ENCODE results near the gene MLYCD. TPM values are rescaled to one million over a fixed set of nuclear protein-coding genes. Genes with fewer than 3 reads are reported as not detected.
"Not testable (repeated sequence)": the region's sequence is repeated elsewhere in the genome, so short reads cannot be mapped to it uniquely, and the experiment has no call there.

Gene MLYCD
- polyA plus RNA-seq, 3 donors from 2014 or later = 0.64 to 4.5 (median 1.1) TPM

DNA sequence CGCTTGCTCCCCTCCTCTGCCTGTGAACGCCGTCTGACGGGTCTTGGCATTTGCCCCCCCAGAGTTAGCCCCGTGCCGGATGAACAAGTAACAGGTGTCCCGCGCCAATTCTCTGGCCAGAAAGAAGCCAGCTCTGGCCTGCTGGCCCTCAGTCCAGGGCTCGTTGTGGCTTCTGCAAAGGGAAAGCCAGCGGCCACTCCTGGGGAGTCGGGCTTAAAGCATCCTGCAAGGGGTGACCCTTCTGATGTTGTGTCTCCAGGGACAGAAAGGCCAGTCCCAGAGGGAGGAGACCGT is 35.7 kb downstream of the MLYCD start:
- no peak for DNase-seq
- no peak overlapping the region for H3K4me3 Mint-ChIP-seq
- no peaks in the 10 kb centered on the region for H3K36me3 Mint-ChIP-seq
- H3K9me3 Mint-ChIP-seq = no peaks in the 10 kb centered on the region
- no peak overlapping the region for H3K27ac Mint-ChIP-seq
- peaks cover 1 to 4% (median 2%) of the 10 kb centered on the region in 3 donors for H3K27me3 Mint-ChIP-seq (ENCODE audit: low read depth in 3 of 3)
- peaks cover 0 to 2% of the 10 kb centered on the region in 2 donors for H3K4me1 Mint-ChIP-seq

DNA sequence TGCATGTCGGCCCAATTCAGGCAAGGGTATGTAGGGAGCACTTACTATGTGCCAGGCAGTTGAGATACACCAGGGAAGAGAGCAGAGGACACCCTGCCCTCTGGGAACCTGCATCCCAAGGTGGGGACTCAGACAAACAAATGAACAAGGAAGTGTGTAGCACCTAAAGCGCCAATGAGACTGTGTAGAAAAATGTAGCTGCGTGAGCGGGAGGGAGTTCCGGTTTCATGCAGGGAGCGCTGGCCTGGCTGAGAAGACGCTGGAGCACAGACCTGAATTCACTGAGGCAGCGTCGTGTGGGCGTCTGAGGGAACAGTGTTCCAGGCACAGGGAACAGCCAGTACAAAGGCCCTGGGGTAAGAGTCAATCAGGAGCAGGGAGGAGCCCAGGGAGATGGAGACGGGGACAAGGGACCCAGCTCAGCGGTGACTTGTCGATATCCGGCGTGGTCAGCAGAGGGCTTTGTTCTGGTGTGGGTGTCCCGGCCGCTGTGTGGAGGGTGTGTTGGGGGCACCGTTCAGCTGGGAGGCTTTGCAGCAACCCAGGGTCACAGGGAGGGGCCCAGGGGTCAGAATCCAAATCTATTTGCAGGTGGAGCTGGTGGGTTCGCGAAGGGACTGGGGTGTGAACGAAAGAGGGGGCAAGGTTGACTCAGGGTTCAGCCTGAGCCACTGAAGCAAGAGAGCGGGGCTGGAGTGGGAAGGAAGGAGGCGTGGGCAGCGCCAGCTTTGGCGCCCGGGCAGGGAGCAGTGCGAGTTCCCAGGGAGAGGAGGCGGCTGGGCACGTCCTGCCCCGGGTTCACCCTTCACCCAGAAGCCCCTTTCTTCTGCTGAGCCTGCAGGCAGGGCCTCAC is 36.3 kb downstream of the MLYCD start:
- Mint-ChIP-seq H3K27me3 (ENCODE audit: low read depth in 3 of 3) (peaks cover 1 to 5% (median 2%) of the 10 kb centered on the region in 3 donors), H3K4me1 (no peaks in the 10 kb centered on the region), H3K9me3 (no peaks in the 10 kb centered on the region), H3K27ac (no peak overlapping the region), H3K36me3 (no peaks in the 10 kb centered on the region), H3K4me3 (no peak overlapping the region)
- no peak for DNase-seq

DNA sequence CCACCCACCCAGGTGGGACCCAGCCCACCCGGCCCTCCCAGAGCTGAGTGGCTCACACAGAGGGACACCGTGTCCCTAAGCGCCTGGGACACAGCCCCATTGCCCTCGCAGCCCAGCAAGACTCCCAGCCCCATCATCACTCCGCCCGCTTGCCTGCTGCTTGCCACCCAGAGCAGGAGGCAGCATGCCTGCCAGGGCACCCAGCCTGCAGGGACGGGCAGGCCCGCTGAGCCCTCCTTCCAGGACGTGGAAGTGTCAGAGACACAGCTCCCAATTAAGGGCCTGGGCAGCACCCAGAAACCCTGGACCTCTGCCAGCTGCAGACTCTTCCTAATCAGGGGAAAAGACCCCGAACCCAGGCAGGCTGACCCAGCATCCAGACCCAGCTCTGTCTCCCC is 36.9 kb downstream of the MLYCD start:
- H3K4me1 Mint-ChIP-seq = no peaks in the 10 kb centered on the region
- H3K4me3 Mint-ChIP-seq = no peak overlapping the region
- H3K36me3 Mint-ChIP-seq = no peaks in the 10 kb centered on the region
- H3K27me3 Mint-ChIP-seq (ENCODE audit: low read depth in 3 of 3) = peaks cover 1 to 6% (median 5%) of the 10 kb centered on the region in 3 donors
- no peak for DNase-seq
- H3K9me3 Mint-ChIP-seq = no peaks in the 10 kb centered on the region
- H3K27ac Mint-ChIP-seq = no peak overlapping the region

DNA sequence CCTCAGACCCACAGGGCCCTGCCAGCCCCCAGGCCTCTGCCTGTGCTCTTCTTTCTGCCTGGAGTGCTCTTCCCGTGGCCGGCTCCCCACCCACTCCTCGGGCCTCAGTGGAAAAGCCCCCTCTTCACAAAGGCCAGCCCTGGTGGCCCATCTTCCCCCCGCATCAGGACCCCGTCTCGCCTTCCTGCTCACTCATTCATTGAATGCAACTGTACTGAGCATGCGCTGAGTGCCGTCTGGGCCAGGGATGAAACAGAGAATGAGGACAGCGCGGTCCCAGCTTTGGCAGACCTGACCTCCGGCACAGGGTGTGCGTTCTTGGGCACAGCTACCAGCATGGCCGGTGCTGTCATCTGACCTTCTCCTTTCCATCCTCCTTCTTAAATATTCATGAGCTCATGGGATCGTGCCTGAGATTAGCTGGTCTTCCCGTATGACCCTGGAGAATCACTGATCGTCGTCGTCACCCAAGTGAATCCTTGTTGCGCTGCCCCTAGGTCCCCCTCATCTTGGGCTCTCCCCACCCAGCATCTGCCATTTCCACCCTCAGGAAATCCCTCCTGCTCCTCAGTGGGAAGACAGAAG is 37.8 kb downstream of the MLYCD start:
- H3K27ac Mint-ChIP-seq = no peak overlapping the region

DNA sequence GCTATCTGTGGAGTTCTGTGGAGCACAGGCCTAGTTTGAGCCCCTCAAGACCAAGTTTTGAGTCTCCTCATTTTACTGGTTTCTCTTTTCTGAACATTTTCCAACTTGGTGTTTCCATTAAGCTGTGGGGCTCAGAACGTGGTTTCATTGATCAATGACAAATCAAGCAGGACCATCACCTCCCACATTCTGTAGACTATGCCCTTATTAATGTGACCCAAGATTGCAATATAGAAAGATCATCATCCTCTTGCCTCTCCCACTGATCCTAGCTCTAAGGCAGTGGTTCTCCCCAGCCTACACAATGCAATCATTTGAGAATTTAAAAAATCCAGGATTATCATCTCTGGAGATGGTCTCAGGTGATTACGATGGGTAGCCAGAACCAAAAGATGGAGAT is 38.4 kb downstream of the MLYCD start:
- H3K27me3 Mint-ChIP-seq (ENCODE audit: low read depth in 3 of 3) = peaks cover 3 to 6% (median 4%) of the 10 kb centered on the region in 3 donors
- H3K9me3 Mint-ChIP-seq = no peaks in the 10 kb centered on the region
- H3K27ac Mint-ChIP-seq = no peak overlapping the region
- no peak overlapping the region for H3K4me3 Mint-ChIP-seq
- no peak for DNase-seq
- no peaks in the 10 kb centered on the region for H3K36me3 Mint-ChIP-seq
- no peaks in the 10 kb centered on the region for H3K4me1 Mint-ChIP-seq

More for the DNA sequence above, 37.8 kb downstream of the MLYCD start:
- Mint-ChIP-seq H3K4me1 (no peaks in the 10 kb centered on the region), H3K27me3 (ENCODE audit: low read depth in 3 of 3) (peaks cover 3 to 6% (median 5%) of the 10 kb centered on the region in 3 donors), H3K36me3 (no peaks in the 10 kb centered on the region), H3K9me3 (no peaks in the 10 kb centered on the region), H3K4me3 (no peak overlapping the region)
- DNase-seq = no peak

DNA sequence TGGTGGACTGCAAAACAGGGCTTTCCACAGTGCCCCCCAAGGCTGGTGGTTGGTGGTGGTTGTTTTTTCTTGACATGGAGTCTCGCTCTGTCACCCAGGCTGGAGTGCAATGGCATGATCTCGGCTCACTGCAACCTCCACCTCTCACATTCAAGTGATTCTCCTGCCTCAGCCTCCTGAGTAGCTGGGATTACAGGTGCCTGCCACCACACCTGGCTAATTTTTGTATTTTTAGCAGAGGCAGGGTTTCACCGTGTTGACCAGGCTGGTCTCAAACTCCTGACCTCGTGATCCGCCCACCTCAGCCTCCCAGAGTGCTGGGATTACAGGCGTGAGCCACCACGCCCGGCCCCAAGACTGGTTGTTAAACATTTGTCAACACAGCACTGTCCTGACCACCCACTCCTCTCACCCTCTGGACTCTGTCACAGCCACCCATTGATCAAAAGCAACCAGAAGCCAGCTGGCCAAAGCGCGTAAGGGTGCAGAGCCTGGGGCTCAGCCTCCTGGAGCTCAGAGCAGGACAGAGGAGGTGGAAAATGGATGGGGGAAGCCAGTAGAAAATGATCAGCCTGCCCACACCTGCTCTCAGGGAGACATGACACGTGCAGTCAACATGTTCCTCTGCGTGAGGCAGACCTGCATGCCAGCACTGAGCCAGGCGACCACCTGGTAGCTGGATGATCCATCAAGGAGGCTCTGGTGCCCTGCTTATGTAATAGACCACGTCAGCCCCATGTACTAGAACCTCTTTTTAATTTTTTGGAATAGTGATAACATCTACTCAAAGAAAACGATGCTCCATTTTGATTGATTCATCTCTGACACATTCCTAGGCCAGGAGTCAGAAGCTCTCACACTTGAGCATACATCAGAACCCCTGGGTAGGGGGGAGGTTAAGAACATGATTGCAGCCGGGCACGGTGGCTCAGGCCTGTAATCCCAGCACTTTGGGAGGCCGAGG is 39.3 kb downstream of the MLYCD start:
- H3K27ac Mint-ChIP-seq = no peak overlapping the region
- no peak overlapping the region for H3K4me3 Mint-ChIP-seq
- no peak for DNase-seq
- H3K4me1 Mint-ChIP-seq = no peaks in the 10 kb centered on the region
- no peaks in the 10 kb centered on the region for H3K36me3 Mint-ChIP-seq
- H3K9me3 Mint-ChIP-seq = no peaks in the 10 kb centered on the region
- H3K27me3 Mint-ChIP-seq (ENCODE audit: low read depth in 3 of 3) = peaks cover 3 to 6% (median 4%) of the 10 kb centered on the region in 3 donors

DNA sequence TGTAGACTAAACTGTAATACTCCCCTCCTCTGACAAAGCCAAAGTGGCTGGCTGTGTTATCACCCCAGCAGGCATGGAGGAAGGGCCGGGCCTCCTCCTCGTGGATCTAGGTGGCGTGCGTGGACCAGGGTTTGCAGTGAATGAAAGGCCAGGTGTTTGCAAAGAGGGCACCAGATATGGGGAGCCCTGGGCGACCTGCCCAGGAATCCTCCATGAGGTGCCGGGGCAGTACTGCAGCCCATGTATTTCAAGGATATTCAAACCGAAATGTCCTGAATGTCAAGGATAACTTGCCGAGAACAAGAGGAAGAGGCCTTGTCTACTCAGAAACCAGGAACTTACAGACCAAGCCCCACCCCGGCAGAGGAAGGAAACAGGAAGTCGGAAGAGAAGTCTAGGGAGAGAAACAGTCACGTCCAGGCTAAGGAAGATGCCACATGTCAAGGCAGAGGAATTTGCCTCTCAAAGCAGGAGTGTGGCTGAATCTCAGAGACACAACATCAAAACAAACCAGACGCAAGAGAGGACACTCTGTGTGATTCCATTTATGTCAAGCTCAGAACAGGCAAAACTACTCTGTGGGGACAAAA is 40.4 kb downstream of the MLYCD start:
- H3K9me3 Mint-ChIP-seq = no peaks in the 10 kb centered on the region
- DNase-seq = no peak
- no peaks in the 10 kb centered on the region for H3K4me1 Mint-ChIP-seq
- H3K4me3 Mint-ChIP-seq = no peak overlapping the region
- peaks cover 1 to 9% (median 4%) of the 10 kb centered on the region in 3 donors for H3K27me3 Mint-ChIP-seq (ENCODE audit: low read depth in 3 of 3)
- H3K27ac Mint-ChIP-seq = no peak overlapping the region
- H3K36me3 Mint-ChIP-seq = no peaks in the 10 kb centered on the region

DNA sequence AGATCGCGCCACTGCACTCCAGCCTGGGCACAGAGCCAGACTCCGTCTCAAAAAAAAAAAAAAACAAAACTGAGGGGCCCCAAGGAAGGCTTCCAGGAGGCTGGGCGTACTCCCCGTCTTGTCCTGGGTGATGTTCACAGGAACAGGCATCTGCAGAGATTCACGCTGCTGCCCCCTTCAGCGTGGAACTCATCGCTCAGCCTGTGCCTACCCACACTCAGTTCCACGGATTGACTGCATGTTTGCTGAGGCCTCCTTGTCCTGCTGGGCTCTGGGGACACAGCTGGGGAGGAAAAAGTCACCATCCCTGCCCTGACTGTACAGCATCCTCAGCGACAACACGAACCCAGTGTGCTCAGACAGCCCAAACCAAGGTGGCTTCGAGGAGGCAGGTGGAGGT is 41.2 kb downstream of the MLYCD start:
- Mint-ChIP-seq H3K36me3 (no peaks in the 10 kb centered on the region), H3K4me3 (no peak overlapping the region), H3K27ac (no peak overlapping the region), H3K4me1 (no peaks in the 10 kb centered on the region), H3K27me3 (ENCODE audit: low read depth in 3 of 3) (peaks cover 2 to 9% (median 3%) of the 10 kb centered on the region in 3 donors), H3K9me3 (no peaks in the 10 kb centered on the region)
- DNase-seq = no peak

DNA sequence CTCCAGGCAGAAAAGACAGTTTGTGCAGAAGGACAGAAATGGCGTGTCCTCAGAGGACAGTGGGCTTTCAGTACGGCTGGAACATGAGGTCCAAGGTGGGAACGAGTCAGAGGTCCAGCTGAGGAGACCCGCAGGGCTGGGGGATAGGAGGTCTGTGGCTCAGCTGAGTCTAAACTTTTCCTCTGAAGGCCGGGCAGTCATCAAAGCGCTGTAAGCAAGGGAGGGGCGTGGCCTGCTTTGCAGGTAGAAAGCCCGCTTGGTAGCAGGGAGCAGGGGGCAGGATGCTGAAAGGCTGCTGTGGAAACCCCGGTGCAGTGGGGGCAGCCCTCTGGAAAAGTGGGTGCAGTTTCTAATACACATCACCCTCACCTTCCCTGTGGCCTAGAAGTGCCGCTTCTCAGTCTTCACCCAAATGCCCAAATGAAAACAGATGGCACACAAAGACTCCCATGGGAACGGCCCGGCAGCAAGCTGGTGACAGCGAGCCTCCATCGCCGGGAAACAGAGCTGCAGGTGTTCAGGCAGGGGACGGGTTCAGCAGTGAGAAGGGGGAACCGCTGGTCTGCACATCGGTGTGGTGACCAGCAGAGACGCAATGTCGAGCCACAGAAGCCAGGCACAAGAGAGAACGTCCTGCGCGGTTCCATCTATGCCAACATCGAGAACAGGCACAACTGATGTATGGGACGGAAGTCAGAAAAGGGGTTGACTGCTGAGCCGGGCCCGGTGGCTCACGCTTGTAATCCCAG is 41.9 kb downstream of the MLYCD start:
- Mint-ChIP-seq H3K9me3 (no peaks in the 10 kb centered on the region), H3K4me1 (no peaks in the 10 kb centered on the region), H3K36me3 (no peaks in the 10 kb centered on the region), H3K27ac (peak overlapping the region in 1 of 6 donors; percentile 45), H3K27me3 (ENCODE audit: low read depth in 3 of 3) (peaks cover 2 to 9% (median 3%) of the 10 kb centered on the region in 3 donors), H3K4me3 (no peak overlapping the region)
- DNase-seq = no peak

DNA sequence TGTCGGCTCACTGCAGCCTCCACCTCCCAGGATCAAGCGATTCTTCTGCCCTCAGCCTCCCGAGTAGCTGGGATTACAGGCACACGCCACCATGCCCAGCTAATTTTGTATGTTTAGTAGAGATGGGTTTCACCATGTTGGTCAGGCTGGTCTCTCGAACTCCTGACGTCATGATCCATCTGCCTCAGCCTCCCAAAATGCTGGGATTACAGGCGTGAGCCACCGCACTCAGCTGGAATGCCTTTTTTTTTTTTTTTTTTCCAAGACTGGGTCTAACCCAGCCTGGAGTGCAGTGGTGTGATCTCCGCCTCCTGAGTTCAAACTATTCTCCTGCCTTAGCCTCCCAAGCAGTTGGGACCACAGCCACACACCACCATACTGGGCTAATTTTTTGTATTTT is 42.6 kb downstream of the MLYCD start:
- H3K4me3 Mint-ChIP-seq; DNase-seq; H3K27me3 Mint-ChIP-seq (ENCODE audit: low read depth in 3 of 3); H3K27ac Mint-ChIP-seq; H3K9me3 Mint-ChIP-seq; H3K36me3 Mint-ChIP-seq; H3K4me1 Mint-ChIP-seq: not testable (repeated sequence)

DNA sequence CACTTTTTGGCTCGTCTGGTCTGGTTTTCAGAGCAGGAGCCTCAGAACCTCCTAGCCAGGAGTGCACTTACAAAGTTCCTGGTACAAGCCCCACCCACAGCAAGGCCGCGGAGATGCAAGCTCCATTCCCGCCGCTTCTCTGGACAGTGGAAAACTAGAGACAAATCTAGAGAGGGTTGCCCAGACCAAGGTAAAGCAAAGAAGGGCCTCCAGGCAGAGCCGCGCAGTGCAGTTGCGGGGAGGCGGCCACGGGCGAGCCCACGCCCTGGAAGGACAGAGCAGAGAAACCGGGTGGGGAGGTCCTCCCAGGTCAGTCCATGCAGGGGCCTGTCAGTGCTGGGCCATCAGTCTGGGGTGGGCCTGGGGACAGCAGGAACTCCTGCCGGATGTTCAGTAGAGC is 43.2 kb downstream of the MLYCD start:
- no peak overlapping the region for H3K27ac Mint-ChIP-seq
- H3K4me1 Mint-ChIP-seq = no peaks in the 10 kb centered on the region
- H3K4me3 Mint-ChIP-seq = no peak overlapping the region
- H3K36me3 Mint-ChIP-seq = no peaks in the 10 kb centered on the region
- no peak for DNase-seq
- peaks cover 3 to 9% (median 3%) of the 10 kb centered on the region in 3 donors for H3K27me3 Mint-ChIP-seq (ENCODE audit: low read depth in 3 of 3)
- H3K9me3 Mint-ChIP-seq = no peaks in the 10 kb centered on the region

DNA sequence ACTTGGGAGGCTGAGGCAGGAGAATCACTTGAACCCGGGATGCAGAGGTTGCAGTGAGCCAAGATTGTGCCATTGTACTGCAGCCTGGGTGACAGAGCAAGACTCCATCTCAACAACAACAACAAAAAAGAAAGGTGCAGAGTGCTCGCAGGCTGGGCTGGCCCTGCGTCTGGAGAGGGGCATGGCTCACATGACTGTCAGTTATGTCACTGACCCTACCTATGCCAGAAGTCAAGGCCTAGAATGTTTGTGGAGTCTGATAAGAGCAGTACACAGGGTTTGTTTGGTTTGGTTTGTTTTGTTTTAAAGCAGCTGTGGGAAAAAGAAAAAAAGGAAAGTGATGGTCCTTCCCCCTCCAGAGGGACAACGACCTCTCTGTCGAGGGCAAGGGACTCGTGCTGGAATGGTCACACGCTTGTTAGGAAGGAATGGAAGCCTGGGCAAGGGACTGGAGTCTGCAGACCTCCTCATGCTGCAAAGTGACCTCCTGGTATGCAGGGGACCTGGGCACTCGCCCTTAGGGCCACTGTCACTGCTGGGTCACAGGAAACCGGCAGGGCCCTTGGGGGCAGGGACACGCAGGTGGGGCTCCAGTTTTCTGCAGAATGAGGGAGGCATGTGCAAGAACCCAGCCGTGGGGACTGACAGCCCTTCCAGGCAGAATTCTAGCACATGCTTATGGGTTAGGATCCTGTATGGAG is 44.0 kb downstream of the MLYCD start:
- DNase-seq = no peak
- no peak overlapping the region for H3K4me3 Mint-ChIP-seq
- H3K27ac Mint-ChIP-seq = no peak overlapping the region

More for the DNA sequence above, 44.0 kb downstream of the MLYCD start:
- Mint-ChIP-seq H3K4me1 (no peaks in the 10 kb centered on the region), H3K36me3 (no peaks in the 10 kb centered on the region), H3K27me3 (ENCODE audit: low read depth in 3 of 3) (peaks cover 3 to 7% (median 3%) of the 10 kb centered on the region in 3 donors), H3K9me3 (peaks cover 0 to 2% (median 0%) of the 10 kb centered on the region in 6 donors)

Measured in immature natural killer cell (primary cell).